IPS-20b (cell line): ENCODE measurements around the gene SBDS.

ENCODE experiments used
- H3K27ac ChIP-seq: one replicate; pipeline ENCODE4 v1.5.1; 2013; ENCODE audit warnings: low read length
- H3K27me3 ChIP-seq: 2 replicates; pipeline ENCODE4 v1.6.1; 2013; ENCODE audit warnings: mild to moderate bottlenecking, low read length, inconsistent platforms; ENCODE audit not compliant: insufficient read depth
- H3K36me3 ChIP-seq: 2 replicates; pipeline ENCODE4 v1.6.1; 2013; ENCODE audit warnings: low read depth, mild to moderate bottlenecking, inconsistent platforms, low read length, moderate library complexity; ENCODE audit not compliant: insufficient read depth
- H3K4me1 ChIP-seq: 2 replicates; pipeline ENCODE4 v1.6.1; 2013; ENCODE audit warnings: mild to moderate bottlenecking, control low read depth, inconsistent platforms, low read length, moderate library complexity; ENCODE audit not compliant: insufficient read depth
- H3K4me3 ChIP-seq: 2 replicates; pipeline ENCODE4 v1.5.1; 2013; ENCODE audit warnings: mild to moderate bottlenecking, low read length, inconsistent platforms
- H3K9ac ChIP-seq: 2 replicates; pipeline ENCODE4 v1.6.1; 2013; ENCODE audit warnings: low read depth, mild to moderate bottlenecking, inconsistent platforms, low read length, moderate library complexity
- H3K9me3 ChIP-seq: 2 replicates; pipeline ENCODE4 v1.6.1; 2013; ENCODE audit warnings: mild to moderate bottlenecking, low read depth, low read length, inconsistent platforms; ENCODE audit not compliant: insufficient read depth

The SBDS gene

DNA sequence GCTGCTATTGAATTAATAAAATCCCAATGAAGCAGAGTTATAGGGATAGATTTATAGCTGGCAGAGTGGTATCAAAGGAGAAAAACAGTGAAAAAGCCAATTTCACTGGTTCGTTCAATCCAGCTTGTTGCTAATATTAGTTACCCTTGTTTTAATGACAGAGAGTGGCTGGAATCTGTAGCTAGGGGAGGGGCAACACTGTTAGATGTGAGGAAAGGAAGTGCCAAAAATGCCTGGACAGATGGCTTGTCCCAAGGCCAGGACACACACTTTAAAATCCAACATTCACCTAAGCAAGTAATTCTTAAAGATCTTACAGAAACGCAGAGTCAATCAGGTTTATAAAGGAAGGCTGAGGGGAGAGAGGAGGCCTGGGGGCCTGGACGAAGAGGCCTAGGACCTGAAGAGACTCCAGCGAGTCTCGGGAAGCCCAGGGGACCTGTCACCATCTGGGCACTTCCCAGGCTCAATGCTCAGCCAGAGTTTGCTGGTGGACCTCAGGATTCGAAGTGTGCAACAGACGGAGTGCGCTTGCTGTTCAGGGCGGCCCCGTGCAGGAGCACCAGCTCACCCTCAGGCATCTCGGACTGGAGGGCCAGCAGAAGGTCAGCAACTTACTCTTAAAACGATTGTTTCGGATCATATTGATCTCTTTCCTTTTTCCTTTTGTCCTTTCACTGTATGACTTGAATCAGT, 37.6 kb downstream of the SBDS start:
- Histone ChIP-seq H3K4me3 (no peak overlapping the region), H3K4me1 (no peaks in the 10 kb centered on the region), H3K9me3 (no peaks in the 10 kb centered on the region), H3K36me3 (peaks cover 62% of the 10 kb centered on the region), H3K9ac (no peak overlapping the region), H3K27ac (no peak overlapping the region), H3K27me3 (no peaks in the 10 kb centered on the region)

DNA sequence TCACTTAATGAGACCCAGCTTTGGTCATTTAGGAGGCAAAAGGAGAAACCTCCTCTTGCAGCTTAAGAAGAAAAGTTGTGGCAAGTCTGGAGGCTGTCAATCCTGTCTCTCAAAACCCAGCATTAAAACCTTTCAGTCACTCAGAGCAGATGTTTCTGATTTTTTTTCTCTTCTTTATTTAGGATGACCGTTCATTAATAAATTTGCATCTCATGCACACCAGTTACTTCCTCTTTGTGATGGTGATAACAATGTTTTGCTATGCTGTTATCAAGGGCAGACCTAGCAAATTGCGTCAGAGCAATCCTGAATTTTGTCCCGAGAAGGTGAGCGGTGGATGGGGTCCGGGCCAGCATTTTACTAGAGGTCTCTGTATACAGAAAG, 42.4 kb downstream of the SBDS start:
- H3K4me3 ChIP-seq: no peak overlapping the region
- no peak overlapping the region for H3K27ac ChIP-seq
- H3K9me3 ChIP-seq: no peaks in the 10 kb centered on the region
- no peaks in the 10 kb centered on the region for H3K27me3 ChIP-seq
- no peaks in the 10 kb centered on the region; the same call in 1 of the 2 replicates for H3K4me1 ChIP-seq
- peaks cover 84% of the 10 kb centered on the region for H3K36me3 ChIP-seq
- H3K9ac ChIP-seq: no peak overlapping the region

DNA sequence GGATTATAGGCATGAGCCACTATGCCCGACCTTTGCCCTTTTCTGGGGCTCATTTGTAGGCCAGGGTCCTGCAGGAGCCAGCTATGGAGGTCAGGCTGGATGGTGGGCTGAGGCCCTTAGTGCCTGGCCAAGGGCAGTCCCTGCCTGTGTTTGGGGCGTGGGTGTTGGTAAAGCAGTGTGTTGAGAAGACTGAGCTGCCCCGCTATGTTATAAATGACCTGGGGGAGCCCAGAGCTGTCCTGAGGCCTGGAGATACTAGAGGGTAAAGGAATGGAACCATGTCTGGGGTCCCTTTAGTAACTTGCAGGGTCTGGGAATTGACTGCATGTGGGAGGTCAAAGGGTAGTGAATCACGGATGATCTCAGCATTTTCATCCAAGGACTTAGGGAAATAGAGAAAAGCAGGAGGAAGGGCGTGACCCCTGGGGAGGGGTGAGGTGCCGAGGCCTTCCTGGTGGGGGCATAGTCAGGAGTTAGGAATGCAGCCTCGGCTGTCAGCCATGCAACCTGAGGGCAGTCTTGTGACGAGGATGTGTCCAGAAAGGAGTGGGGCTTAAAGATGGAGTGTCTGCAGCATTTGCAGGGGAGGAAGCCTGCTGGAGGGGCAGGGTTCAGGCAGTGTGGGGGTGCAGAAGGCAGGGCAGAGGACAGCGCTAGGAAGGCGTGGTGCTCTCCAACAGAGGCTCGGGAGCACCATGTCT, 42.9 kb downstream of the SBDS start:
- H3K9ac ChIP-seq: no peak overlapping the region
- no peaks in the 10 kb centered on the region; the same call in 1 of the 2 replicates for H3K4me1 ChIP-seq
- no peaks in the 10 kb centered on the region for H3K27me3 ChIP-seq
- no peaks in the 10 kb centered on the region for H3K9me3 ChIP-seq
- H3K4me3 ChIP-seq: no peak overlapping the region
- peaks cover 83% of the 10 kb centered on the region for H3K36me3 ChIP-seq
- no peak overlapping the region for H3K27ac ChIP-seq

DNA sequence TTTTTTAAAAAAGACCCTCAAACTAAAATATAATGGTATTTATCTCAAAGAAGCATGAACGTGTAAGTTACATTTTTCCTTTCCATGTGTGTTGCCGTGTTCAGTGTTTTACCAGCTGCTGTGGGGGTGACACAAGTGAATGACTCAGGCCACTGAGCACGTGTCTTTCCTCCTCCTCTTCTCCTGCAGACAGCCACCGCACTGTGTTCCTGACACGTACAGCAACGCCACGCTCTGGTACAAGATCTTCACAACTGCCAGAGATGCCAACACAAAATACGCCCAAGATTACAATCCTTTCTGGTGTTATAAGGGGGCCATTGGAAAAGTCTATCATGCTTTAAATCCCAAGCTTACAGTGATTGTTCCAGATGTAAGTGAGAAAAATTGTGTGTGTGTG, 44.6 kb downstream of the SBDS start:
- Histone ChIP-seq H3K9me3 (no peaks in the 10 kb centered on the region), H3K4me1 (no peaks in the 10 kb centered on the region; the same call in 1 of the 2 replicates), H3K27ac (no peak overlapping the region), H3K27me3 (no peaks in the 10 kb centered on the region), H3K36me3 (peaks cover 71% of the 10 kb centered on the region), H3K9ac (no peak overlapping the region), H3K4me3 (no peak overlapping the region)

DNA sequence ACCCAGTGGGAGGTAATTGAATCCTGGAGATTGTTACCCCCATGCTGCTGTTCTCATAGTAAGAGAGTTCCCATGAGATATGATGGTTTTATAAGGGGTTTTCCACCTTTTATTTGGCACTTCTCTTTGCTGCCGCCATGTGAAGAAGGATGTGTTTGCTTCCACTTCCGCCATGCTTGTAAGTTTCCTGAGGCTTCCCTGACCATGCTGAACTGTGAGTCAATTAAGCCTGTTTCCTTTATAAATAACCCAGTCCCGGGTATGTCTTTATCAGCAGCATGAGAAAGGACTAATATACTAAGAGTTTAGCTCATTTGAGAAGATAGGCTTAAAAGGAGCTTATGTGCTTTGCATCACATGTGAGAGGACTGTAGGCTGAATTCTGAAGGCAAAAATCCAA, 45.1 kb downstream of the SBDS start:
- peaks cover 70% of the 10 kb centered on the region for H3K36me3 ChIP-seq
- H3K9me3 ChIP-seq: no peaks in the 10 kb centered on the region
- H3K27ac ChIP-seq: no peak overlapping the region
- no peaks in the 10 kb centered on the region for H3K27me3 ChIP-seq
- no peak overlapping the region for H3K4me3 ChIP-seq
- no peaks in the 10 kb centered on the region; the same call in 1 of the 2 replicates for H3K4me1 ChIP-seq
- H3K9ac ChIP-seq: no peak overlapping the region

DNA sequence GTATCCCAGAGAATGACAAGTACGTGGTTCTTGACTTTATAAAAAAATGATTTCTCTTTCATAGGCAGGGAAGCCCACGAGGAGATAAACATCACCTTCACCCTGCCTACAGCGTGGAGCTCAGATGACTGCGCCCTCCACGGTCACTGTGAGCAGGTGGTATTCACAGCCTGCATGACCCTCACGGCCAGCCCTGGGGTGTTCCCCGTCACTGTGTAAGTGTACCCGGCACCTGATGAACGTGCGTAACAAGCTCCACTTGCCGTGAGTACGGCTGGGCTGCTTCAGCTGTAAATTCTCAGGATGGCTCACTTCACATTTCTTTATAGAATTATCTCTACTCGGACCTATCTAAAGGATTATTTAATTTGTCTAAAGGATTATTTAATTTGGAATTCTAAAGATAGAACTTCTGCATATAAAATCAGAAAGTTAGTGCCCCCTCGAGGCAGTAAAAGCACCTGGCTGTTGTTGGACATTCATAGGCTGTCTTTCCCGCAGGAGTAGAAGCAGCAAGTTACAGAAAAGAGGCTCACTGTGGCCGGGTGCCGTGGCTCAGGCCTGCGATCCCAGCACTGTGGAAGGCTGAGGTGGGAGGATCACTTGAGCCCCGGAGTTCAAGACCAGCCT, 46.8 kb downstream of the SBDS start:
- no peak overlapping the region for H3K9ac ChIP-seq
- H3K4me1 ChIP-seq: no peaks in the 10 kb centered on the region; the same call in 1 of the 2 replicates
- no peaks in the 10 kb centered on the region for H3K27me3 ChIP-seq
- peaks cover 72% of the 10 kb centered on the region for H3K36me3 ChIP-seq
- H3K27ac ChIP-seq: no peak overlapping the region
- no peak overlapping the region for H3K4me3 ChIP-seq
- H3K9me3 ChIP-seq: no peaks in the 10 kb centered on the region

DNA sequence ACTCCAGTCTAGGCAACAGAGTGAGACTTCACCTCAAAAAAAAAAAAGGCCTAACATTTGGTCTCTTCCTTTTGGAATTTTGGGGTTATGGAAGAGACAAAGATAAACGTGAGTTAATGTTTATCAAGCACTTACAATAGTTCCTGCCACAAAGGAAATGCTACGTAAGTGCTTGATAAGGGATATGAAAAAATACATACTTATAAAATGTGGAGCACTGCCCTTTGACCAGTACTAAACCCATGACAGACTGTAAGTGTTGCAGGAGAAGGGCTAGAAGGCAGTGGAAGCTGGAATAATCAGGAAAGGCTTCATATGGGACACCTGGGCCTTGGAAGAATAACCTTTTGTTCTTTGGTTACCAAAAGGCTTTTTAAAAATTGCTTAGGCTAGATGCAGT, 48.8 kb downstream of the SBDS start:
- Histone ChIP-seq H3K27ac (no peak overlapping the region), H3K4me3 (no peak overlapping the region), H3K4me1 (no peaks in the 10 kb centered on the region), H3K9me3 (no peaks in the 10 kb centered on the region), H3K27me3 (no peaks in the 10 kb centered on the region), H3K36me3 (peaks cover 73% of the 10 kb centered on the region), H3K9ac (no peak overlapping the region)

DNA sequence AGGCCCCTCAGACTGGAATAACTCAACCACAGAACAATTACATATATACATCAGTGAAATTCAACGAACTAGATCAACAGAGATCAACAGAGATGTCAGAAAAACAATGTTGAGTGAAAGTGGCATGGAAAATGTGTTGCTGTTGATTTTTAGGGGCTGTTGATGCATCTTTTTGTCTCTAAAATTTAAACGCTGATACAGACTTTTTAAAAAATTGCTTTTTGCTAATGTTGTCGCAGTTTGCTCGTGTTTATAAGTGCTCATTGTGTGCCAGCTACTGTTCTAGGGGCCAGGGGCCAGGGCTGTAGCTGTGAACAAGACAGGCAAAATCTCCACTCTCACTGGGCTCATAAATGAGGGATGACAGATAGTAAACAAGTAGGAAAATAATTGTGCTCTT, 56.1 kb downstream of the SBDS start:
- H3K9ac ChIP-seq: no peak overlapping the region
- no peak overlapping the region for H3K27ac ChIP-seq
- H3K27me3 ChIP-seq: no peaks in the 10 kb centered on the region
- peaks cover 23% of the 10 kb centered on the region for H3K36me3 ChIP-seq
- H3K4me1 ChIP-seq: no peaks in the 10 kb centered on the region
- no peak overlapping the region for H3K4me3 ChIP-seq
- no peaks in the 10 kb centered on the region for H3K9me3 ChIP-seq

DNA sequence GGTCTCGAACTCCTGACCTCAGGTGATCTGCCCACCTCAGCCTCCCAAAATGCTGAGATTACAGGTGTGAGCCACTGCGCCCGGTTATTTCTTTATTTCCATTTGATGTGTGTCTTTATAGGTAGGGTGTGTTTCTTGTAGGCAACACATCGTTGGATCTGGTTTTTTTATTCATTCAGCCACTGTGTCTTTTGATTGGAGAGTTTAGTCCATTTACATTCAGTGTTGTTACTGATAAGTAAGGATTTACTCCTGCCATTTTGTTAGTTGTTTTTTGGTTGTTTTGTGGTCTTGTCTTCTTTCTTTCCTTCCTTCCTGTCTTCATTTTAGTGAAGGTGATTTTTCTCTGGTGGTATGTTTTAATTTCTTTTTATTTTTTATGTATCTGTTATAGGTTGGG, 57.4 kb downstream of the SBDS start:
- peaks cover 13% of the 10 kb centered on the region for H3K36me3 ChIP-seq
- no peaks in the 10 kb centered on the region for H3K4me1 ChIP-seq
- H3K9me3 ChIP-seq: no peaks in the 10 kb centered on the region
- no peak overlapping the region for H3K27ac ChIP-seq
- no peaks in the 10 kb centered on the region for H3K27me3 ChIP-seq
- H3K9ac ChIP-seq: no peak overlapping the region
- no peak overlapping the region for H3K4me3 ChIP-seq
